H9 (cell line): ENCODE data around the gene RSPO3. TPM values are rescaled to one million over a fixed set of nuclear protein-coding genes. Genes with fewer than 3 reads are reported as not detected.

Experiments
- DNase-seq: peaks from one replicate; pipeline ENCODE4 v3.0.0-alpha.2; 2017
- H2AFZ ChIP-seq: one replicate; pipeline ENCODE4 v1.6.1; 2013; ENCODE audit warnings: mild to moderate bottlenecking, low read length, control low read depth, moderate library complexity
- H2AK5ac ChIP-seq: 2 replicates; pipeline ENCODE4 v1.6.1; 2013; ENCODE audit warnings: low read length, control low read depth, mixed read lengths; ENCODE audit not compliant: insufficient read length
- H2BK120ac ChIP-seq: one replicate; pipeline ENCODE4 v1.6.1; 2013; ENCODE audit warnings: low read depth, mild to moderate bottlenecking, low read length, control low read depth, inconsistent platforms; ENCODE audit not compliant: poor library complexity, severe bottlenecking
- H2BK12ac ChIP-seq: 2 replicates; pipeline ENCODE4 v1.6.1; 2013; ENCODE audit warnings: low read length, control low read depth, mixed read lengths, low read depth; ENCODE audit not compliant: insufficient read length
- H2BK15ac ChIP-seq: 2 replicates; pipeline ENCODE4 v1.6.1; 2013; ENCODE audit warnings: low read depth, low read length, control low read depth
- H2BK20ac ChIP-seq: one replicate; pipeline ENCODE4 v1.6.1; 2013; ENCODE audit warnings: low read depth, mild to moderate bottlenecking, low read length, control low read depth, inconsistent platforms; ENCODE audit not compliant: poor library complexity, severe bottlenecking
- H2BK5ac ChIP-seq: 2 replicates; pipeline ENCODE4 v1.6.1; 2013; ENCODE audit warnings: low read length, control low read depth, mixed read lengths; ENCODE audit not compliant: insufficient read length
- H3K14ac ChIP-seq: 2 replicates; pipeline ENCODE4 v1.6.1; 2013; ENCODE audit warnings: low read length, control low read depth; ENCODE audit not compliant: insufficient read depth
- H3K18ac ChIP-seq: 2 replicates; pipeline ENCODE4 v1.6.1; 2013; ENCODE audit warnings: low read depth, mild to moderate bottlenecking, mixed read lengths, low read length, control low read depth; ENCODE audit not compliant: insufficient read length
- H3K23ac ChIP-seq: 2 replicates; pipeline ENCODE4 v1.6.1; 2013; ENCODE audit warnings: low read length, control low read depth, mixed read lengths, low read depth; ENCODE audit not compliant: insufficient read length
- H3K23me2 ChIP-seq: 2 replicates; pipeline ENCODE4 v1.6.1; 2013; ENCODE audit warnings: low read depth, mild to moderate bottlenecking, mixed read lengths, low read length, control low read depth; ENCODE audit not compliant: insufficient read length, poor library complexity, severe bottlenecking
- H3K27ac ChIP-seq: 2 replicates; pipeline ENCODE4 v1.5.1; 2013; ENCODE audit warnings: low read length, control low read depth, mixed read lengths, low read depth; ENCODE audit not compliant: insufficient read length
- H3K27me3 ChIP-seq: 2 replicates; pipeline ENCODE4 v1.6.1; 2013; ENCODE audit warnings: low read length, control low read depth, inconsistent platforms; ENCODE audit not compliant: insufficient read depth
- H3K4ac ChIP-seq: 2 replicates; pipeline ENCODE4 v1.6.1; 2013; ENCODE audit warnings: low read depth, mild to moderate bottlenecking, control low read depth, inconsistent platforms, low read length, moderate library complexity
- H3K4me1 ChIP-seq: 2 replicates; pipeline ENCODE4 v1.6.1; 2013; ENCODE audit warnings: low read length, control low read depth, inconsistent platforms; ENCODE audit not compliant: insufficient read depth
- H3K4me2 ChIP-seq: 2 replicates; pipeline ENCODE4 v1.6.1; 2013; ENCODE audit warnings: low read length, control low read depth, mixed read lengths; ENCODE audit not compliant: insufficient read length, insufficient read depth
- H3K56ac ChIP-seq: 2 replicates; pipeline ENCODE4 v1.6.1; 2013; ENCODE audit warnings: low read depth, mild to moderate bottlenecking, mixed read lengths, low read length, control low read depth; ENCODE audit not compliant: insufficient read length
- H3K79me1 ChIP-seq: 2 replicates; pipeline ENCODE4 v1.6.1; 2013; ENCODE audit warnings: low read depth, mild to moderate bottlenecking, moderate library complexity, low read length, control low read depth, inconsistent platforms; ENCODE audit not compliant: insufficient read depth, poor library complexity, severe bottlenecking
- H3K79me2 ChIP-seq: 2 replicates; pipeline ENCODE4 v1.6.1; 2013; ENCODE audit warnings: low read length, control low read depth, inconsistent platforms; ENCODE audit not compliant: insufficient read depth
- H3K9ac ChIP-seq: 2 replicates; pipeline ENCODE4 v1.6.1; 2013; ENCODE audit warnings: low read length, control low read depth, mixed read lengths; ENCODE audit not compliant: insufficient read length; ENCODE audit errors: extremely low read depth
- H3K9me3 ChIP-seq: one replicate; pipeline ENCODE4 v1.6.1; 2013; ENCODE audit warnings: low read depth, low read length, inconsistent platforms; ENCODE audit not compliant: control insufficient read depth
- H3T11ph ChIP-seq: one replicate; pipeline ENCODE4 v1.6.1; 2013; ENCODE audit warnings: mild to moderate bottlenecking, low read length, control low read depth, inconsistent platforms
- H4K20me1 ChIP-seq: one replicate; pipeline ENCODE4 v1.6.1; 2013; ENCODE audit not compliant: control insufficient read depth, insufficient read length, insufficient read depth
- H4K5ac ChIP-seq: 2 replicates; pipeline ENCODE4 v1.6.1; 2013; ENCODE audit warnings: low read depth, mild to moderate bottlenecking, mixed read lengths, low read length, control low read depth; ENCODE audit not compliant: insufficient read length
- H4K8ac ChIP-seq: replicated peaks from 2 replicates; pipeline ENCODE4 v1.6.1; 2013; ENCODE audit warnings: low read length, control low read depth, mixed read lengths, low read depth; ENCODE audit not compliant: insufficient read length
- H4K91ac ChIP-seq: 2 replicates; pipeline ENCODE4 v1.6.1; 2013; ENCODE audit warnings: low read depth, mild to moderate bottlenecking, moderate library complexity, mixed read lengths, low read length, control low read depth; ENCODE audit not compliant: insufficient read length
- H3K27ac Mint-ChIP-seq, 3 experiments: 2 replicates in 2 of 3; 3 replicates in 1 of 3; pipeline ENCODE4 v1.8.0; 2020 to 2021; ENCODE audit warnings: mixed read lengths in 3 of 3, mild to moderate bottlenecking in 1 of 3, moderate library complexity in 1 of 3
- H3K27me3 Mint-ChIP-seq: 2 replicates; pipeline ENCODE4 v1.8.0; 2021; ENCODE audit warnings: low read depth, mild to moderate bottlenecking, moderate library complexity, mixed read lengths
- H3K36me3 Mint-ChIP-seq, 3 experiments: 2 replicates in 2 of 3; 3 replicates in 1 of 3; pipeline ENCODE4 v1.8.0; 2020 to 2021; ENCODE audit warnings: low read depth in 3 of 3, mixed read lengths in 3 of 3; ENCODE audit not compliant: insufficient read depth in 1 of 3
- H3K4me1 Mint-ChIP-seq, 2 experiments: 2 replicates each; pipeline ENCODE4 v1.8.0; 2020; ENCODE audit warnings: mixed read lengths in 2 of 2
- H3K4me3 Mint-ChIP-seq, 2 experiments: 2 replicates in 1 of 2; 3 replicates in 1 of 2; pipeline ENCODE4 v1.8.0; 2020 to 2021; ENCODE audit warnings: mild to moderate bottlenecking in 2 of 2, mixed read lengths in 2 of 2, moderate library complexity in 1 of 2
- H3K9me3 Mint-ChIP-seq, 2 experiments: 2 replicates in 1 of 2; 3 replicates in 1 of 2; pipeline ENCODE4 v1.8.0; 2020; ENCODE audit warnings: mild to moderate bottlenecking in 2 of 2, mixed read lengths in 2 of 2, moderate library complexity in 1 of 2
- WGBS: extraction: QIAGEN DNeasy Blood & Tissue Kit; methylation state at CpG from one replicate; pipeline ENCODE4 v1.1.7; 2013; ENCODE audit warnings: missing lambda C conversion rate, low lambda C conversion rate, mixed read lengths; ENCODE audit not compliant: insufficient read length; ENCODE audit errors: extremely low coverage; 5-methylcytosine and 5-hydroxymethylcytosine counted together
- total RNA-seq: library from RNA; stranded (reverse); gene quantifications from 2 replicates; pipeline ENCODE4 v1.2.1, GENCODE V29; 2021
- TF ChIP-seq, protein P1 (sequence below): fragments of 200-600 bp; sonication (generic); conservative IDR thresholded peaks from 3 replicates; pipeline ENCODE4 v1.8.0; 2021; ENCODE audit warnings: antibody characterized with exemption, mild to moderate bottlenecking

Gene RSPO3
- total RNA-seq, 1 experiment from 2014 or later, result not detected

DNA sequence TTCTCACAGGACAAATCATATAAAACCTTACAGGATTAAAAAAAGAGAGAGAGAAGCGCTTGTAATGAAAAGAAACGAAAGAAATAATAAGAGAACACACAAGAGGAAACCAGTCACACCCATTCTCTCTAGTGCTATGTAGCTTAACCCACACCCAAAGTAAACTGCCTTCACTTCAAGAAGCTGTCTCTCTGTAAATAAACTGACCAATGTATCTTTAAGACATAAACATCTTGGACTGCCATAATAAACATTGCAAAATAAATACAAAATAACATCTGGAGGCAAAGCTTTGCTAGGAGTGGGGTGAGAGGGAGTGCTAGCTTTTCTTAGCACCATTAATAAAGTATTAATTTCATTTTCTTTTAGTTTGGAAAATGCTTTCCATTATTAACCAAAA, 86.6 kb downstream of the RSPO3 start:
- no peaks in the 10 kb centered on the region for H3K27me3 ChIP-seq
- H3K79me2 ChIP-seq, result no peaks in the 10 kb centered on the region
- H2BK12ac ChIP-seq, result no peak overlapping the region
- no peaks in the 10 kb centered on the region for H3K4me1 ChIP-seq
- H3K4ac ChIP-seq, result no peak overlapping the region
- H3K27ac ChIP-seq, result no peak overlapping the region
- H2BK15ac ChIP-seq, result no peak overlapping the region
- TF ChIP-seq, protein P1, sequence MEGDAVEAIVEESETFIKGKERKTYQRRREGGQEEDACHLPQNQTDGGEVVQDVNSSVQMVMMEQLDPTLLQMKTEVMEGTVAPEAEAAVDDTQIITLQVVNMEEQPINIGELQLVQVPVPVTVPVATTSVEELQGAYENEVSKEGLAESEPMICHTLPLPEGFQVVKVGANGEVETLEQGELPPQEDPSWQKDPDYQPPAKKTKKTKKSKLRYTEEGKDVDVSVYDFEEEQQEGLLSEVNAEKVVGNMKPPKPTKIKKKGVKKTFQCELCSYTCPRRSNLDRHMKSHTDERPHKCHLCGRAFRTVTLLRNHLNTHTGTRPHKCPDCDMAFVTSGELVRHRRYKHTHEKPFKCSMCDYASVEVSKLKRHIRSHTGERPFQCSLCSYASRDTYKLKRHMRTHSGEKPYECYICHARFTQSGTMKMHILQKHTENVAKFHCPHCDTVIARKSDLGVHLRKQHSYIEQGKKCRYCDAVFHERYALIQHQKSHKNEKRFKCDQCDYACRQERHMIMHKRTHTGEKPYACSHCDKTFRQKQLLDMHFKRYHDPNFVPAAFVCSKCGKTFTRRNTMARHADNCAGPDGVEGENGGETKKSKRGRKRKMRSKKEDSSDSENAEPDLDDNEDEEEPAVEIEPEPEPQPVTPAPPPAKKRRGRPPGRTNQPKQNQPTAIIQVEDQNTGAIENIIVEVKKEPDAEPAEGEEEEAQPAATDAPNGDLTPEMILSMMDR, result no peak
- H3K4me1 Mint-ChIP-seq, result 0 out of 4 replicates have a peak, but pooled peaks cover 0 to 2% of the 10 kb centered on the region in 2 experiments
- H3K27ac Mint-ChIP-seq, result no peak overlapping the region
- no peak overlapping the region for H3K4me3 Mint-ChIP-seq
- no peak overlapping the region for H3K4me2 ChIP-seq
- H3K9me3 ChIP-seq, result no peaks in the 10 kb centered on the region
- H4K5ac ChIP-seq, result no peak overlapping the region
- no peak overlapping the region for H2BK120ac ChIP-seq
- no peak overlapping the region for H3K56ac ChIP-seq
- no peak overlapping the region for H2AK5ac ChIP-seq
- no peaks in the 10 kb centered on the region for H3K9me3 Mint-ChIP-seq
- no peak for DNase-seq
- H2AFZ ChIP-seq, result no peak overlapping the region
- H3K79me1 ChIP-seq, result no peaks in the 10 kb centered on the region
- no peaks in the 10 kb centered on the region for H4K20me1 ChIP-seq
- H3K9ac ChIP-seq, result no peak overlapping the region
- H3T11ph ChIP-seq, result no peak overlapping the region
- no peak overlapping the region for H3K14ac ChIP-seq
- H3K36me3 Mint-ChIP-seq, result no peaks in the 10 kb centered on the region
- H4K8ac ChIP-seq, result no peak overlapping the region
- H4K91ac ChIP-seq, result no peak overlapping the region
- H2BK5ac ChIP-seq, result no peak overlapping the region
- H2BK20ac ChIP-seq, result no peak overlapping the region
- H3K27me3 Mint-ChIP-seq, result no peaks in the 10 kb centered on the region
- WGBS, result no CpG with 5 or more reads among the region's 2 CpGs
- H3K18ac ChIP-seq, result no peak overlapping the region
- no peak overlapping the region for H3K23ac ChIP-seq
- no peaks in the 10 kb centered on the region for H3K23me2 ChIP-seq
